GM19035 (cell line): Measurements from ENCODE around the gene HS3ST3A1.
"Not testable (repeated sequence)": the region's sequence is repeated elsewhere in the genome, so short reads cannot be mapped to it uniquely, and the experiment has no call there.

ENCODE experiments used
- ATAC-seq: cut with Tn5 transposase; IDR thresholded peaks from one replicate; pipeline ENCODE4 v1.9.1; 2021; ENCODE audit not compliant: unreplicated experiment

The HS3ST3A1 gene

DNA sequence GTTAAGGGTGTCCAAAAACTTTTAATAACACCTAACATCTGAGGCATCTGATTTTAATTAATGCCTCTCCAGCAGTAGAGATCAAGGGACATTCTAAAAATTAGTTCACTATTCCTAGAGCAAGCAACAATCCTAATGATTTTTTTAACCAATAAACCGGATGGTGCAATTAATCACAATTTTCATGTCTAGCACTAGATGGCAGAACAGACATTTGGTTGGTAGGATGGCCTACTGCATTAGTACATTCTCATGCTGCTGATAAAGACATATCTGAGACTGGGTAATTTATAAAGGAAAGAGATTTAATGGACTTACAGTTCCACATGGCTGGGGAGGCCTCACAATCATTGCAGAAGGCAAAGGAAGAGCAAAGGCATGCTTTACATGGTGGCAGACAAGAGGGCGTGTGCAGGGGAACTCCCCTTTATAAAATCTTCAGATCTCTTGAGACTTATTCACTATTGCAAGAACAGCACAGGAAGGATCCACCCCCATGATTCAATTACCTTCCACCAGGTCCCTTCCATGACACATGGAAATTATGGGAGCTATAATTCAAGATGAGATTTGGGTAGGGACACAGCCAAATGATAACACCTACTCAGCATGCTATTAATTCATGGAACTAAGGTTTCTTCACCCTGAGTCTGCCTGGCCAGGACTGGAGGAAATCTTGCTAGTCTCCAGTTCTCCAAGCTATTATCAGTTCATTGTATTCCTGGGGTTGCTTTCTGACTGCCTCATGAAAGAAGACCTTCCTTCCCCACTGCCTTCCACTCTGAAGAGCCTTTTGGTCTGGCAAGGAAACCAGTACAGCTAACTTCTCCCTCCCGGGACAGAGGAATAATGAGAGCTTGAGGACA is 24.8 kb downstream of the HS3ST3A1 start:
- ATAC-seq, result no peak

DNA sequence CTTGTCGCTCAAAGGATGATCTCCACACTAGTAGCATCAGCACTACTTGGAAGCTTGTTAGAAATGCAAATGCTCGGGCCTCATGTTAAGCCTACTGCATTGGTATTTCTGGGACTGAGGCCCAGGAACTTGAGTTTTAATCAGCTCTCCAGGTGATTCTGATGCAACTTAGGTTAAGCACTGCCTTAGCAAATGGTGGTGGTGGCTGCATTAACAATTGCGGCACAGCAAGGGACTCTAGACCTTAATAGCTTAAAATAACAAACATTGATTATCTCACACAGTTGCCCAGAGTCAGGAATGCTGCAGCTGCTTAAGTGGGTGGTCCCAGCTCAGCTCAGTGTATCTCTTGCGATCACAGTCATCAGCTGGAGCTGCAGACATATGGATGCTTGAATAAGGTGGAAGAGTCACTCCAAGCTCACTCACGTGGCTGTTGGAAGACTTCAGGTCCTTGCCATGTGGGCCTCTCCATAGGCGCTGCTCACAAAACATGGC is 25.8 kb downstream of the HS3ST3A1 start:
- ATAC-seq, result no peak

DNA sequence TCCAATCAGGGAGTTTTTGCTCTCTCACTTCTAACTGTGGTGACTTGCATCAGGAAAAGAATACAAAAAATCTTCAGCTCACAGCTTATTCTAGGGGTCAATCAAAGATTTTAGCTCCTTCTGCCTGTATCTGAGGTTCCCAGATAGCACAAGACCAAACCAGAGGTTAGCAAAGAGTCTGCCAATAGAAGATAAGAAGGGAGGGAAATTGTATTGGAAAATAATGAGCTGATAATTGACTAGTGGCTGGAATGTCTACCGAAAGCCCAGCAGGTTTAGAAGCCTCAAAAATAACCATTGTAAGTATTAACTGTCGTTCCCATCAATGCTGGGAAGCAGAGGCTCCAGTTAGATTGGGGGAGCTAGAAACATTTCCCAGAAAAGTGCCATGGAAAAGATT is 26.3 kb downstream of the HS3ST3A1 start:
- ATAC-seq, result no peak

DNA sequence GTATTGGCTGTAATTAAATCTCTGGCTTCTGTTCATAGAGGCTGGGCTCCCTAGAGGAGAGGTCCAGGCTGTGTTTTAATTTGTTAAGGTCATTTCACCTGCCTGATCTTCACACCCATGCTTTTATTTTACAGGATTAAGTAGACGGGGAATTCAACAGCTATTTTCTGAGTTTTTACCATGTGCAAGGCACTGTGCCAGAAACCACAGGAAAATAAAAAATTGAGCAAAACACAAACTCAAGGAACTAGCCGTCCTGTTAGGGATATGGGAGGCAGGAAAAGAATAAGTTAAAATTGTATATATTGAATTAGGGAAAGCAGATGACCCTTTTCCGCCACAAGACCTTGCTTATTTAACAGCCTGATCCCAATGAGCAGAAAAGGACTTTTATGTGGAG is 29.1 kb downstream of the HS3ST3A1 start:
- ATAC-seq, result no peak

DNA sequence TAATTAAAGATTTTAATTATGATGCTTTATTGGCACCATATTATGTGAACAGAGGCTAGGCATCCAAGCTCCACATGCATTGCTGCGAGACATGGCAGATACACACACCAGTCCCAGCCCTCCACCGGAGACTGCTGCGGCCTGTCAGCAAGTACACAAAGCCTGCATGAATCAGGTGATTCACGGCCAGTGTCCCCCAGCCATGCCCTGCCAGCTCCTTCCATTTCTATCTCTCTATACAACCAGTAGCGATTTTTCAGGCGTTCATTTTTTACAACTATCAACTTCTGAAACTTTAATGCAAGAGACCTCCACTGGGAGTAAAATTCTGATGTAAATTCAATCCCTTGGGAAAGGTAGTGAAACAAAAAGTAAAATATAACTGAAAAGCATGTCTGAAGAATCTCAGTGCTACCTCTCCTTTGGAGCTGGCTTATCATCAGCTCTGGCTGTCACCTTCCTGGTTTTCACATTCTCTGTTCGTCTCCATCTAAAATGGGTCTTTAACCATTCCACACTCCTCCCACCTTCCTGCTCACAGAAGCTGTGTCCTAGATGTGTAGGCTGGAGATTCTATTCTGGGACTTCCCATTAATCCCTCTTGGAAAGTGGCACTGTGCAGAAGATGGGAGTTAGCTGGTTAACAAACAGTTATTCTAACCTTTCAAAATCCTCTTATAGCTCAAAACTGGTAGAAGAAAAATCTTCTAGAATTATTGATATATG is 32.2 kb downstream of the HS3ST3A1 start:
- no peak for ATAC-seq

DNA sequence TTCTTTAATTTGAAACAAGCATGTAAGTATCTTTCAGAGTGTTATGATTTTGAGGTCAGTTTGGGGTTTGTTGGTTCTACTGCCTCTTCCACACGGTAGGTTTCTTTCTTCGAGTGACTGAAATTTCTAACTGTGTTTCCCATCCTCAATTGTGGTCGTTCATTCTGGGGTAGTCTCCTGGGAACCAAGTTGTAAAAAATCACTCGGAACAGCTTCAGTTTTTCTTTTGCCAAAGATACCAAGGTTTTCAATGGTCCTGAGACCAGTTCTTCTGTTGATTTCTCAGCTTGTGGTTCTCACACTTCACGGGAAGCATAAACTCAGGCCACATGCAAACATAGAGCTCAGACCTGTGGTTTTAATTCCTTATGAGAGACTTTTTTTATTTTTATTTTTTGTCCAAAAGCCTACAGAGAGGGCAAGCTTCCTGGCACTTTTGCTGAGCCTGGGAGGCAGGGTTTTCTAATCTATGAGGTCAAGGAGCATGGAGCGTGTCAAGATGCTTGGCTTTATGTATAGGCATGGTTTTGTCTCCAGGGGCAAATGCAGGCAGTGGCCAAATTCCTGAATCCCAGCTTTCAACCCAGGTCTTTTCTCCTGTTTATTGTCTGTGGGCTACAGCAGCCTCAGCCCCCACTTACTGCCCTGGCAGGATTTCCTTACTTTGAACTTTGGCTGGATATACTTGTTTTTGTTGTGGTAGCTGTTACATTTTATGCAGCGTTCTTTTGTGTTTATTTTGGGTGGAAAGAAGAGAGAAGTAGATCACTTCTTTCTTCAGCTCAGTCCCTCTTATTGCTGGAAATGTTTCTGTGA is 32.9 kb downstream of the HS3ST3A1 start:
- no peak for ATAC-seq

DNA sequence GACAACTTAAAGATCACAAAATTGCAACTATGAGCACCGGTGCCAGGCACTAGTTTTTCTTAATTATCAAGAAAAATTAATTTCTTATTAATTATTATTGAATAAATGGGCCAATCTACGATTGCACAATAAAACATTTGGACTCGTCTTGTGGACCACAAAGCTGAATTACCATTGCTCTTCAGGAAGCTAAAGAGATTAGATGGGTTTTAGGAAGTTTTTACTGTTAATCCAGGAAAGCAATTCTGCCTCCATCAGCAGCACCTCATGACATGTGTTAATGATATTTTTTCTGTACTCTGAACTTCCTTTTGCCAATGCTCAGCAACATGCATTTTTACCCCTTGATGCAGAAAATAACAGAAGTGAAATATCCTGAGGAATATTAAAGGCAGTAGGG is 37.9 kb downstream of the HS3ST3A1 start:
- ATAC-seq, result no peak

DNA sequence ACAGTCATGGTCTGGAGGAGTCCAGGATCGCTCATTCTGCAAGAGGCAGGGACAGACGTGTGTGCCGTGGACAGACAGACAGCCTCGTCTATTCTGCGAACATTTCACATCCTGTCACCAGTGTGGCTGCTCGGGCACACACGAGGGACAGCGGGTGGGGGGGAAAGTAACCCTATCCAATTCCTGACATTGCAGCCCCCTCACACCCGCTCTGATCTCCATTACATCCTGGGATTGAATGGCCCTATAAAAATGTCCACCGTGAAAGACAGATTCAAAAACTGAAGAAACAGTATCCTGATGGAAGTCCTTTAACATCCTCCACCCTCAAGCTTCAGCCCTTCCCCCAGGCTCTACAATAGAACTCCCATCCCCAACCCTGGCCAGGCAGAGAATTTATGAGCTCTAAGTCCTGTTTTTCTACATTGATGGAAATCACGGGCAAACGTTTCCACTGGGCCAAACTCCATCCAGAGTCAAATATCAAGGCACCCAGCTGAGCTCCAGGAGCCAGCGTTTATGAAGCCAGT is 39.4 kb downstream of the HS3ST3A1 start:
- ATAC-seq, result no peak

DNA sequence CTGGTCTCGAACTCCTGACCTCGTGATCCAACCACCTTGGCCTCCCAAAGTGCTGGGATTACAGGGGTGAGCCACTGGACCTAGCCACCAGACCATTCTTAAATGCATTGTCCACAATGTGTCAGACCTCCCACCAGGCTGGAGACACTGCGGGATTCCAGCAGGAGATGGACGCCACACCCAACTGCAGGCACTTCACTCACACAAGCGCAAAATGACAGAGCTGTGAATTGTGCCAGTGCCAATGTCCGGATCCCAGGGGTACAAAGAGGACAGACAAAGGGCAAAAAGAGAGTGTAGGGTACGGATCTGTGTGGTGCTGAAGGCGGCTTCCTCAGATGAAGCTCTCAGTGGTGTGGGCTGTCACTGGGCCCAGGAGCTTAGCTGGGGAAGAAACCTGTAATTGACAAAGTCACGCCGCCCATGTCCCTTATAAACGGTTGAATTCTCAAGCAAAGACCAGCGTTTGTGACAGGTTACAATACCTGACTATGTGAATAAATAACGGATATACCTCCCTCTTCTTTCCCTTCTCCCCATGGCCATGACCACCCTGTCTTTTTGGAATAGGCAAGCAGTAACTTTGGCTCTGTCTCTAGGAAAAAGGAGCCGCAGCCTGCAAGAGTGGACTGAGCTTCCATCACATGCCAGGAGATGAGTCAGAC is 40.0 kb downstream of the HS3ST3A1 start:
- no peak for ATAC-seq

DNA sequence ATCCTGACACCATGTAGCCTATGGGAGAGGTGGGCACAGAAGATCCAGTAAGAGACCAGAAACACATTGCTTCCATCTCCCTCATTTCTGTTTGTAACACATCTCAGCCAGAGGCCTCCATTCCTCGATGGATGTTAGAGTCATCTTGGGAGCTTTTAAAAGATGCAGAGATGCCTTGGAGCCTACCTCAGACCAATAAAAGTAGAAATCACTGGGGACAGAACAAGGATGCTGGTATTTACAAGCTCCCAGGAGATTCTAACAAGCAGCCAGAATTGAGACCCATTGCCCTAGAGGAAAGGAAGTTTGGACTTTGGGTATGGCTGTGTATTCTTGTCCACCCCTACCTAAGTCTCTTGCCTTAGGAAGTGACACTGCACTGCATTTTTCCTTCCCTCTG is 40.8 kb downstream of the HS3ST3A1 start:
- ATAC-seq, result no peak

DNA sequence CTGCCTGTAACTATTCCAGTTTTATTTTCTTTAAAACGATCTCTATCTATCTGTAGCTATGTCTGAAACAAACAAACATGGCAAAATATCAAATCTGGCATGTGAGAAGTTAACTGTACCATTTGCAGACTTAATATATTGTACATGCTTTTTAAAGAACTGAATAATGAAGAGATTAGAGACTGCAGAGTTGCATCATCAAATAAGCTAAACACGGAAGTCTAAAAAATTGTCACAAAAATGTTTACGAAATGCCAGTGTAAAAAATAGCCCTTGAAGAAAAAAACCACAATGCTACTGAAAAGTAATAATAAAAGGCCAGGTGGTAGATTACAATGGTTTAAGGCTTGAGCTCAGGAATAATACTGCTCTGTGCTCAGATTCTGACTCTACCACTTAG is 43.1 kb downstream of the HS3ST3A1 start:
- no peak for ATAC-seq

DNA sequence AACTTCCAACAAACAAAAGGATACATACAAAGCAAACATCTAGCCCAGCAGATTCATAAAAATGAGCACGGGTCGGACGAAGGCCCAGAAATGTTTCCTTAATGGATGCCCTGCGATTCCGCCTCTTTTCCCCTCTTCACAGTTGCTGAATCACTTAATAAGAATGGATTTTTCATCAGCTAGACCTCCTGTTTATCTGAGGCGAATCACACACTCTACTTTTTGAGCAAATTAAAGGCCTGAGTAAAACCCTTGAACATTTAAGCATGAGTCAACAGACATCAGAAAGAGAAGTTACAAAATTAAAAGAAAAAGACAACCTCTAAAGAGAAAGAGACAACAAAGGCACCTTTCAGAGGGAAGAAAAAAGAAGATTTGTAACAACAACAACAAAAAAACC is 44.7 kb downstream of the HS3ST3A1 start:
- no peak for ATAC-seq

DNA sequence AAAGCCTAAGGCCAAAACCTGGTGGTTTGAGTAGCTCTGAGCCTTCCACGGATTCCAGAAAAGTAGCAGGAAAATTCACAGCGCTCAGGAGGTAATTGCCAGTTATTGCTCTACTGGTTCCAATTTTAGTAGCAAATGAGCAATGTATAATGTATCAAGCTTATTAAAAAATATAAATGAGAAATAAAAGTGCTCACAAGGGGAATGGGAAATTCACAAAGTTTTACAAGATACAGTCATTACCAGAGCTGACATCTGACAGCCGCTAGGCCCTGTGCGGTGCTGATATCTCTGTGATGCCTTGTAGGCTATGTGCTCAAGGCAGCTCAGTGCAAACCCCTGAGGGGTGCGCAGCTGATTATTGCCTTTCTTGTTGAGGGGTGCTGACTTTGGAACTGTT is 47.5 kb downstream of the HS3ST3A1 start:
- no peak for ATAC-seq

DNA sequence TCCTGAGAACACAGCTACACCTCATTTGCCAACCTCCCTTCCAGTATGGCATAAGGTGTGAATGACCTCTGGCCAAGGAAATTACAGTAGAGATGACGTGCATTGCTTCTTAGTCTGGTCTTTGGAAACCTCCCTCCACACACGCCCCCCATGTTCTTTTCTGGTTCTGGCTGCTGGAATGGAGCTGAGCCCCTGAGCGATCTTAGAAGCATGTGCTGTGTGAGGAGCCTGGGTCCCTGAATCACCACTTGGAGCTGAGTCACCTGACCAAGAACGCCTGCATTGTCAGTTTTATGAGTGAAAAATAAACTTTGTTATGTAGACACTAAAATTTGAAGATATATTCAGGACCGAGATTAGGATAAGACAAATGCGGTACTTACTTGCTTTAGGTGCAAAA is 51.4 kb downstream of the HS3ST3A1 start:
- ATAC-seq, result no peak

DNA sequence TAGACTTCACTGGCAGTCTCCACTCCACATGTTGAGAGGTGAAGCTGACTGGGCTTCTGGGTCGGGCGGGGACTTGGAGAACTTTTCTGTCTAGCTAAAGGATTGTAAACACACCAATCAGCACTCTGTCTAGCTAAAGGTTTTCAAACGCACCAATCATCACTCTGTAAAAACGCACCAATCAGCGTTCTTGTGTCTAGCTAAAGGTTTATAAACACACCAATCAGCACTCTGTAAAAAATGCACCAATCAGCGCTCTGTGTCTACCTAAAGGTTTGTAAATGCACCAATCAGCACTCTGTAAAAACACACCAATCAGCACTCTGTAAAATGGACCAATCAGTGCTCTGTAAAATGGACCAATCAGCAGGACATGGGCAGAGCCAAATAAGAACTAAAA is 53.2 kb downstream of the HS3ST3A1 start:
- ATAC-seq, result not testable (repeated sequence)

DNA sequence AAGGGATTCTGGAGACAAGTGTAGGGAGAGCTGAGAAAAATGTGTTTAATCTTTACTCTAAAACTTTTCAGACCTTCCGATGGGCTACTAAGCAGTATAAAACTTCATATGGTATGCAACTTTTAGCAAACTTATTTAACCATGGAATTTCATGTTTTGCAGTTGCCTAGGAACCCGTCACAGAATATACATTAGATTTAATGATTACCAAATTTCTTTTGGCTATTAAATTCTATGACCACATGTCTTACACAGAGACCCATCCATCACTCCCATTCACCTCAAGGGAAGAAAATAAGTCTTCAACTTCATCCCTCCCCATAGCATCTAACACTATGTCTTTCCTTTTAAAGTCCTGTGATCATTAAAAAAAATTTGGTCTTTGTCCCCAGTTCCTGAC is 54.9 kb downstream of the HS3ST3A1 start:
- ATAC-seq, result no peak

DNA sequence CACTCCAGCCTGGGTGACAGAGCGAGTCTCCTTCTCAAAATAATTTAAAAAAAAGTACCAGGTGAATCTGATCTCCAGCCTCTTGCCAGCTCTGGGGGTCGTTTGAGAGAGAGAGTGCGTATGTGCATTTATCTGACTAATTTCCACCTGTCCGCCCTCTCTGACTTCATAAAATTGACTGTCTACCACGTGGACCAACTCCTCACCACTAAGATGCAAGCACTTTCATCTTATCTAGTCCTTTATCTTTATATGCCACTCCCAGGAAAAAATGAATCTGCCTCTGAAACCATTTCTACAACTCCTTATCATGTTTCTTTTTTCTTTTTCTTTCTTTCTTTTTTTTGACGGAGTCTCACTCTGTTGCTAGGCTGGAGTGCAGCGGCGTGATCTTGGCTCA is 55.8 kb downstream of the HS3ST3A1 start:
- no peak for ATAC-seq

DNA sequence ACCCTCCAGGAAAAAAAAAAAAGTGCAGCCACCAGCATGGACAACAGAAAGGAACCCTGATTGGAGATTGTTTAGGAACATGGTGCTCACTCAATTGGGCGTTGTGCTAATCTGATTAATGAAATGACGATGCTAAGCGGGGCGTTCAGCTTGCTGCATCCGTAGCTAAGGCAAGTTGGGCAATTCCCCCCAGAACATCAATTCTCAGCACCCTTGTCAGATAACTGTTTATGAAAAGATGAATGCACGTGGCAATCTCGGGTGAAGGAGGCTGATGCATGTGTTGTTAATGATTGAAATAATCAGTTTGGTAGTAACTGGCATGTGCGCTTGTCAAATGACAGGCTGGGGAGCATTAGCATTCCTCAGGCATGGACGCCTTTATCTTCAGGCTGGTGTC is 57.0 kb downstream of the HS3ST3A1 start:
- no peak for ATAC-seq

DNA sequence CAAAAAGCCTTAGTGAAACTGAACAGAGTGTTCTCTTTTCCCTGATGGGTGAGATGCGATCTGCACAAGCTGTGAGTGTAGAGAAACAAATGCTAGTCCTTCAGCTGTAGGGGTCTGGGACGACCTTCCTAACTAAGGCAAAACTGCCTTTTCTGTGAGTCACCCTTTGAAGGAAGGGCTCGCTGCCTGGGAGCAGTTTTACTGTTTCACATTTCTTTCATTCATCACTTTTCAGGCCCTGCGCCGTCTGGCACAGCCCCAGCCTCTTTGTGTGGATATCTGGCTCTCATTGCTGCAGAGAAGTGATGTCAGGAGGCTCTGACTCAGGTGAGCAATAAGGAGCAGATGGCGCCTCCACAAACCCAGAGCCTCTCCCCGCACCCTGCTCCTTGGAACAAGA is 57.4 kb downstream of the HS3ST3A1 start:
- no peak for ATAC-seq

DNA sequence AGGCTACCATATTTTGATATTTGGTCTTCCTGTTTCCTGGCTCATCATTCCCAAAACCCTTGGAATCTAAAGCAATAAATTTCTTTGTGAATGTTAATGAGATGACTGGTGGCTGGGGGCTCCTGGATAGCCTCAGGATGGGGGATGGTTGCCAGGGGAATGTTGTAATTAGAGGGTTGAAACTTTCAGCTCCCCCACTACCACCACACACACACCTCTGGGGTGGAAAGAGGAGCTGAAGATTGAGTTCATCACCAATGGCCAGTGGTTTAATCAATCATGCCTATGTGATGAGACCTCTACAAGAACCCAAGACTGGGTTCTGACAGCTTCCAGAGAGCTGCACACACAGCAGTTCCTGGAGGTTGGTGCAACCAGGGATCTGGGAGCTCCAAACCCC is 59.1 kb downstream of the HS3ST3A1 start:
- ATAC-seq, result no peak

DNA sequence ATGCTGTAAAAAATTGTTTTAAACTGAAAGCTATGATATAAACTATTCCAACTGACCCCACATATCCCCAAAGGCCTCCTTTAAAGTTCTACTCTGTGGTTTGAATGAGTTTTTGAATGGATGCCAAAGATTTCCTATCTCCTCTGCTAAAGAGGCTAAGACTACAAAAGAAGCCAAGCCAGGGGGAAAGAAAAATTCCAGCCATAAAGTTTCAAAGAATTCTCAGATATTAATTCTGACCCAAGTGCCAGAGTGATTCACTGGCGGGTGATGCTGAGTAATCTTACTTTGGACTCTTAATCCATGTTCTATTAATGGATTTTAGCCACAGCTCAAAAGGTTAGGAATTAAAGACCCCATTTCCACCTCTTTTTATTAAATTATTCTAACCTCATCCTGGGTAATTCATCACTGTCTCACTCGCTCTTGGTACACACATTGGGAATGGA is 60.7 kb downstream of the HS3ST3A1 start:
- ATAC-seq, result no peak
